Measurements from ENCODE around the gene AGR2.

AGR2 gene

GRCh38 chr7:16813232-16813616 lies 8.4 kb upstream of the AGR2 start:
- FAIRE-seq (no peak), DNase-seq (ENCODE audit: low spot score) (no peak)

DNA sequence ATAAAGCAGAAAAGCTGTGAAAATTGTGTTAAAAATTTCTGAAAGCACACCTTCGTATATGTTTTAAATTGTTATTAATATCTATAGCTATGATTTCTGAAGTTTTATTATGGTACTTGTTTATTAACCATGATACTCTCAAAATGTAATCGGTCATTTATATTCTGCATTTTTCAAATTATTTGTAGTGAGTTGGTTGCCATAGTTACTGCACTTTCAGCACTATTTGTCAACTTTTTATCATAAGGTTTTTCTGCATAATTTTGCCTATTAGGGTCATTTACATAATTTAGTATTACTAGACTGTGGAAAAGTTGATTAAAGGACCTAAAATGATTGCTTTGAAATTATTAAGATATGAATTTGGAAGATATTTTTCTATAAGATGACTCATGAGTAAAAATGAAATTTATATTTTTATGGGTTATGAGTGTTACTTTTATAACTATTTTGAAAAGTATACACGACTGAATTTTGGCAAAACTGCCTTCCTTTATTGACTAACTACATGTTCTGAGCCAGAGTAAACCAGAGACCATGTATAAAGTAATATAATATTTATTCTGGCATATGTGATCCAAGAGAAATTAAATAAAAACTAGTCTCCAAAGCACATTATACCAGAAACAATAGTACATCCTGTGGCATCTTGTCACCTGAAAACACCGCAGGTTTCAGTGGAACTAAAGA lies 7.9 kb upstream of the AGR2 start:
- no peak for DNase-seq (ENCODE audit: low spot score)
- no peak for FAIRE-seq

- DNase-seq (ENCODE audit: low spot score) (no peak), FAIRE-seq (no peak)
Observed at GRCh38 chr7:16811551-16811950, 6.8 kb upstream of the AGR2 start.

DNA sequence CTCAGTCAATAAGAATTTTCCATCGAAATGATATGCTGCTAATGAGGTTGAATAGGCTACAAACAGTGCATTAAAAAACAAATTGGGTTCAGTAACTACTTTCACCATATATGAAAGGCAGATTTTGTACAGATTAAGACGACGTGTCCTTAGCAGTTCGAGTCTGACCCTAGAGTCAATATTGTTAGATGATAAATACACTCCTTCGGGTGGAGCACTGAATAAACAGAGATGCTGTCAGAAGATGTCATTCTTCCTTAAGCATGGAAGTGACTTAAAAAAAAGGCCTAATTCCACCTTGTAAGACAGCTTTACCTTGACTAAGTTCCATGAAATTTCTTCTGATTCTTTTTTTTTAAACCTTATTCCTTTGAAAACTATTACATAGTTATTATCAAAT lies 5.8 kb upstream of the AGR2 start:
- FAIRE-seq = no peak
- DNase-seq (ENCODE audit: low spot score) = no peak

DNA sequence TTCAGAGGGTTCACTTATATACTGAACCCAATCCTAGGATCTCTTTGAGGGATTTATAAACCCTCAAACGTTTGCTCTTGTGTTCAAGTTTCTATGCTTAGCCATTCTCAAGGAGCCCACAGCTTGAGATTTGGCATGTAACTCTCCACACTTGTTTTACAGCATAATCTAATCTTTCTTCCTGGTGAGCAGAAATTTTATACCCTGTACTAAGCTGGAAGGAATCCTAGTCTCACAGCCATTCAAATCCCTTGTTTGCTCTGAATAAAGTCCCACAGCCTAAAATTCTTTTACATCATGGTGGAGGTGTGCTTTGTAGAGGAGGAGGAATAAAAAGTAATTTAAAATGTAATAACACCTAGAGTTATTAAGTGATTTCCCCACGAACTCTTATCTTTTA lies 5.3 kb upstream of the AGR2 start:
- FAIRE-seq (no peak), DNase-seq (ENCODE audit: low spot score) (no peak)

- DNase-seq (ENCODE audit: low spot score) (no peak), FAIRE-seq (no peak)
Observed at GRCh38 chr7:16805441-16805840, 642 bp upstream of the AGR2 start.

- DNase-seq (ENCODE audit: low spot score) (no peak), FAIRE-seq (no peak)
Observed at GRCh38 chr7:16803881-16804673, 722 bp downstream of the AGR2 start.

DNA sequence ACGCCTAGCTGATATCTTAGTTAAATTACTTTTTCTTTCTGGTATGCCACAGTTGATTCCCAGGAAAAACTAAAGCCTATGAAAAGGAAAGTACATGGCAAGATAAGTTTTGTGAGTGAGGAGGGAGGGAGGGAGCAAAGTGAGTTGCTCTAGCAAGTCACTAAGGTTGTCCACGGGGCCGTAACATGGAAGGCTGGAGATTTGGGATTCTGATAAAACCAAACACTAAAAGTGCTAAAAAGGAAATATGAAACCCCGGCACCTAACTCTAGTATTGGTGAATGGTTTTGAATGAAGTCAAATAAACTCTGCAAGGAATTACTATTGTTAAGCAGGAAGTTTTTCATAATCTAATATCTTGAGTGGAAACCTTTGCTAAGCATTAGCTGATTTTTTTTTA lies 1.7 kb downstream of the AGR2 start:
- FAIRE-seq = no peak
- no peak for DNase-seq (ENCODE audit: low spot score)

DNA sequence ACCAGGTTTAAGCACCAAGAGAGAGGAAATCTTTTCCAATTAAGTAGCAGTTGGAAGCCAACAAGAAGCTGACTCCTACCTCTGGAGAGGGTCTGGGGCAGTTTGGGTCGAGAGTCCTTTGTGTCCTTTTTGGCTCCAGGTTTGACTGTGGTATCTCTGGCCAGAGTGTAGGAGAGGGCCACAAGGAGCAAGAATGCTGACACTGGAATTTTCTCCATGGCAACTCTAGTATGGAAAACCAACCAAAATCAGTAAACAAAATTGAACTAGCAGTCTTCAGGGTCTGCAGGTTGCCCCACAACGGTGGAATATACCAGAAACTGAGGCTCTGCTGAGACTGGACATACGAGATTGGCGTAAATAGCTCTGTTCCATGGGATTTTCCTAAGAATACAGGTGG lies 3.2 kb downstream of the AGR2 start:
- FAIRE-seq (no peak), DNase-seq (ENCODE audit: low spot score) (no peak)

DNA sequence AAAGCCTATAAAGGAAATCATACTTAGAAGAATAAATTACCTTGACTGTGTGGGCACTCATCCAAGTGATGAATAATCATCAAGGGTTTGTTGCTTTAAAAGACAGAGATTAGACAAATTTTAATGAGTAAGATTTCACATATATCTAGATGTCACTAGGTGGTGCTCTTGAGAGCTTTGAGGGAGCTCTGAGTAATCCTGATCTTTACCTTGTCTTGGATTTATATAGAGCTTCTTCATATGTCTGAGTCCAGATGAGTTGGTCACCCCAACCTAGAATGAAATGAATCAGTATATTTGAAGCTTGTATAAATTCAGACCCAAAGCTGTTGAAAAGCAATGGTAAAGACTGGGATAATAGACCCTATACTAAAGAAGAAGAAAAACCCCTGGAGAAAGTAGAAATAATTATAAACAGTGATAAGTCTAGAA lies 3.7 kb downstream of the AGR2 start:
- FAIRE-seq (no peak), DNase-seq (ENCODE audit: low spot score) (peak; percentile 55)

- no peak for DNase-seq (ENCODE audit: low spot score)
- FAIRE-seq = no peak
Observed at GRCh38 chr7:16795624-16796023, 9.2 kb downstream of the AGR2 start.

GRCh38 chr7:16794986-16795385 lies 9.8 kb downstream of the AGR2 start:
- FAIRE-seq = no peak

DNA sequence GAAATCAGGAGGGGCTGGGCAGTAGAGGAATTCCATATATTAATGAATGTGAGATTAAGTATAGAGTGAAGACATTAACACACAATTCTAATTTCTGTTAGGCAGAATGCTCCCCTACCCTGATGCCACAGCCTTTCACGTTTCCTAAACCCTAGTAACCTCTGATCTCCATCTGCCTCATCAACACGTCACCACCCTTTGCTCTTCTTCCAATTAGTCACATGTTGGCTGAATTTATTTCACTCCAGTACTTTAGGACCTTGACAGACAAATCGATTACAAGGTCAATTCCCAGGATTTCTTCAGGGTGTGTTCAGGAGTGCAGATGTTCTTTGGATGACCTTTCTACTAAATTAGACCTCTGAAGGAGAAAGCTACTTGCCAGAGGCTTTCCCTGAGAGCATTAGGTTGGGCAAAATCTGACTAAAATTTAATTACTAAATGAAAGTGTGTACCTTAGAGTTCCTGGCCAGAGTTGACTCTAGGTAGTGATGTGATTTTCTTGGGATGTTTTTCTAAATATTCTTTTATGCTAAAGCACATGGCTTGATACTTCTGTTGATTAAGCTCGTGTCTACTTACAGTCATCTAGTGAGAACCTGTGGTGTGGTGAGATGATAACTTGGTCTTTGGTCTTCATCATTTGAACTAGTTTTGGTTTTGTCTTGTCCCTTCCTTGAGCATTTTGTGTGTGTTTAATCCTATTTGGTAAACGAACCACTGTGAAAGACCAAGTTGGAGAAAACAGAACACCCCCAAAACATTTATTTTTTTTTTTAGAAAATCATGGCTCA lies 12.7 kb downstream of the AGR2 start:
- no peak for FAIRE-seq
- DNase-seq (ENCODE audit: low spot score) = no peak

More at GRCh38 chr7:16794986-16795385, 9.8 kb downstream of the AGR2 start:
- no peak for DNase-seq (ENCODE audit: low spot score)

DNA sequence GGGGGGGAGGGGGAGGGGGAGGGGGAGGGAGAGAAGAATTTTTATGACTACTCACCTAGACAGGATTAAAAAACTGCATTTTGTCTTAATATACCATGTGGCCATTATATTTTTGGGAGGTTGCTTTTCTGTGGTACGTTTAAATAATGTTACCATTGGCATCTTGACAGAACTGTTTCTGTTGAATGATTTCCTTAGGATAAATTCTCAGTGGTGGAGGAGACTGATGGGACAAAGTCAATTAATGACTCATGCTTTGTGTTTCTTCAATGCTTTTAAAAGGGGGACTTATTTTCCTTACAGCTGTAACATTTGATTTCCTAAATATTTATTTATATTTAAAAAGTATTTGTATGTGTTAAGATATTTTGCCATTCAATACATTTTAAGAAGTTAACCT lies 13.7 kb downstream of the AGR2 start:
- no peak for FAIRE-seq

GRCh38 chr7:16787127-16787526 lies 17.7 kb downstream of the AGR2 start:
- no peak for DNase-seq (ENCODE audit: low spot score)
- no peak for FAIRE-seq

More for the DNA sequence above, 13.7 kb downstream of the AGR2 start:
- no peak for DNase-seq (ENCODE audit: low spot score)

DNA sequence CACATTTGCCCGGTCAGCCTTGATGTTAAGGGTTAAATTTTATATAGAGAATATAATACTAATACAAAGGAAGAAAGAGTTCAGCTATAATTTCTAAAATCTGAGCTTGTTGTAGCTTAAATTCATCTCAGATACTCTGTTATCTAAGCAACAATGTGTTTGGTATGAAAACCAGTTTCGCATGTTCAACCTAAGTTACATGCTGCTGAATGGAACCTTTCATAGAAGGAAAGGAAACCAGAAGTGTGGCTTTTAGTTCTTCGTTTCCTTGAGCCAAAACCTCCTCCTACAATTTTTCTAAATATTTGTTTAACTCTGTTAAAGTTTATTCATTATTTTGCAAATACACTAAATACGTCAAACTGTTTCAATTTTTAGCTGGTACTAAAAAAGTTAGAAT lies 18.5 kb downstream of the AGR2 start:
- no peak for DNase-seq (ENCODE audit: low spot score)
- no peak for FAIRE-seq

GRCh38 chr7:16785846-16786245 lies 19.0 kb downstream of the AGR2 start:
- no peak for DNase-seq (ENCODE audit: low spot score)
- peak; percentile 20 for FAIRE-seq

DNA sequence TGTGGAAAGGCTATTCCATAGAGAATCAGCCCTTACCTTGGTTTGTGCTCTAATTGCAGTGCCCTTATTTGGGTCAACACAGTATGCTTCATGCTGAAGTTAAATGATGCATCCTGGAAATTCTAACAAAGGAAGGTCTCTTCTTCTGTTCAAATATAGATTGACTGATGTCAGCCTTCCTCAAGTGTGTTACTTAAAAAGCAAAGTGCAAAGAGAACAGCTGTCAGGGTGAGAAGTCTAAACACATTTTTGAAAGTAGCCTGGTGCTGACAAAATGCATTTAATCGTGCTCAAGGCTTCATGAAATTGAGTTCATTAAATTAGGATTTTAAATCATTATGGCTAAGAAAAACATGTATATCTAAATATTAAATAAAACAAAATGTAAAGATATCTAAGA lies 19.5 kb downstream of the AGR2 start:
- FAIRE-seq = no peak
- no peak for DNase-seq (ENCODE audit: low spot score)

GRCh38 chr7:16780596-16780995 lies 24.2 kb downstream of the AGR2 start:
- no peak for DNase-seq (ENCODE audit: low spot score)

DNA sequence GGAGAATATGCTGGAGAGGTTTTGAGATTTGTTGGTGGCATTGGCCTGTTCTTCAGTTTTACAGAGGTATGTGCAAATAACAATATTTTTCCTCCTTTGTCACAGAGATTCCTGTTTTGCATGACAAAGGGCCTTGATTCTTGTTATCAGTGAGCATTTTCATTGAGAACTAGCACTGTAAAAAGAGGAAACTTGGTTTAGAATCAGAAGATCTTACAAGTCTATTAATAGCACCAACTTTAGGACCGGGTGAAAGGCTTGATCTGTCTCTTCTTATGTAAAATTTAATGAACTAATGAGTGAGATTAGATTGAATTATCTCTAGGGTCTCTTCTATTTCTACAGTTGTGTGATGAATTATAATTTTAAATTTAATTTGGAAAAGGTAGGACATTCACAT lies 25.7 kb downstream of the AGR2 start:
- DNase-seq (ENCODE audit: low spot score) (no peak), FAIRE-seq (no peak)

More at GRCh38 chr7:16780596-16780995, 24.2 kb downstream of the AGR2 start:
- no peak for FAIRE-seq

DNA sequence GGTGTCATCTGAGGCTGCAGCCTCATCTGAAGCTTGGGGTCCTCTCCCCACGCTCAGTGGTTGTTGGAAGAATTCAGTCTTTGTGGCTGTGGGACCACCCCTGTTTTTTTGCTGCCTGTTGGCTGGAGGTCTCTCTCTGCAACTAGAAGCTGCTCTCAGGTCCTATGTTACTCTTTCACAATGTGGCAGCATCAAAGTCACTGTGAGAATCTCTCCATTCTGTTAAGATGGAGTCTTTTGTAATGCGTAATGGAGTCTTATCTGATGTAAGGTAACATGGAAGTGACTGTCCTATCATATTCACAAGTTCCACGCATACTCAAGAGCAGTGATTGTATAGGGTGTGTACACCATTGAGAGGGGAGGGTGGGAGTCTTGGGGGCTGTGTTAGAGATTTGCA lies 26.3 kb downstream of the AGR2 start:
- DNase-seq (ENCODE audit: low spot score) = no peak
- no peak for FAIRE-seq

DNA sequence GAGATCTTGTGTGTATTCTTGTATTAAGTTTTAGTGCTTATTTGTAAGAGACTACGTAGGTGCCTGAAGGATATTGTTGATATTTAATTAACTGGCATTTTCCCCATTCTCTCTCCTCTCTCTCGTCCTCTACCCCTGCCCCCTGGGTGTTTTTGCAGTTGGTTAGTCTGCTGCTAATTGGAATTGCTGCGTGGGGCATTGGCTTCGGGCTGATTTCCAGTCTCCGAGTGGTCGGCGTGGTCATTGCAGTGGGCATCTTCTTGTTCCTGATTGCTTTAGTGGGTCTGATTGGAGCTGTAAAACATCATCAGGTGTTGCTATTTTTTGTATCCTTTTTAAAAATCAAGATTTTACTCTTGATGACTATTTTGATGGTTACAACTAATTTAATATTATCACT lies 28.7 kb downstream of the AGR2 start:
- DNase-seq (ENCODE audit: low spot score) (no peak), FAIRE-seq (no peak)
